NCI-H187 (cell line): ENCODE results near the gene PRKCA.
"Not testable (repeated sequence)": the region's sequence is repeated elsewhere in the genome, so short reads cannot be mapped to it uniquely, and the experiment has no call there.

Source experiments
- DNase-seq, 2 experiments: peaks; one replicate each; lab custom pipeline; 2025; lab: John Stamatoyannopoulos, UW

The PRKCA gene

DNA sequence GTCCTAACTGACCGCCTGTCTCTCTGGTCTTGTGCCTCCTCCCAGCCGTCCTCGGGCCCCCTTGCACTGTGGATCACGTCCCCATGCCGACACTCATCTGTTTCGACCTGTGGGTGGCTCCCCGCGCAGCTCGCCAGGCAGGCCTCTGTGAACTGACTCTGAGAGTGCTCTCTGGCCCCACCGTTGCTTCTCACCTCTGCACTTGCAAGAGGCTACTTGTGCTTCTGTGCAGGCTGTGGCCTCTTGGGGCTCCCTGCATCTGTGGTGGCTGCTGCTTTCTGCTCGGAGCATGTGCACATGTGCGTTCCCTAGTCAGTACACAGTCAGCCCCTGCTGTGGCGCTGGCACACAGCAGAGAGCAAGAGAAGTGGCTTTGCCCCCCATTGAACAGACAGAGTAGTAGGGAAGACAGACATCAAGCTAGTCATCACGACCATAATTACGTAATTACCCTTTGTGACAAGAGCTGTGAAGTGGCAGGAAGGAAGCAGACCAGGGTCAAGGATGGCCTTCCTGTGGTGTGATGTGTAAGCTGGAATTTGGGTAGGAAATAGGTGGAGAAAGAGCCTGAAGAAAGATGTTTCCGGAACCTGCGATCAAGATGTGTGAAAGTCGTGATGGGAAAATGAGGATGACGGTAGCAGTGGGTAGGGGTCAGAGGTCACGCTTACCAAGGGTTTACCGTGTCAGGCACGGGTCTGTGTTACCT lies 276.5 kb downstream of the PRKCA start:
- no peak for DNase-seq

DNA sequence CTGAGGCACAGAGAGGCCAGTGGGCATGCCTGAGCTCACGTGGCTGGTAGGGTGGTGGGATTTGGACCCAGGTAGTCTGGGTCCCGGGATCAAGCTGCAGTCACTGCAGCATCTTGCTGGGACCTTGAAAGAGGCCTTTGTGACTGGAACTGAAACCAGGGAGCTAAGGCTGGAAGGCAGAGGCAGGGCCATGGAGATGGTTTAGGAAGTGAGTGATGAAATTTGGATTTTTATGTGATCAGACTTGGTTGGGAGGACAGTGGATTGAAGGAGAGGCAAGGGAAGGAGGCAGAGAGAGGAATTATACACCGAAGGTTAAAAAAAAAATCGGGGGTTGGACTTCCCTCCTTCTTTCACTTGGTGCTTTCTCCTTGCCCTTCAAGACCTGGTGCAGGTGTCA lies 277.1 kb downstream of the PRKCA start:
- no peak for DNase-seq

DNA sequence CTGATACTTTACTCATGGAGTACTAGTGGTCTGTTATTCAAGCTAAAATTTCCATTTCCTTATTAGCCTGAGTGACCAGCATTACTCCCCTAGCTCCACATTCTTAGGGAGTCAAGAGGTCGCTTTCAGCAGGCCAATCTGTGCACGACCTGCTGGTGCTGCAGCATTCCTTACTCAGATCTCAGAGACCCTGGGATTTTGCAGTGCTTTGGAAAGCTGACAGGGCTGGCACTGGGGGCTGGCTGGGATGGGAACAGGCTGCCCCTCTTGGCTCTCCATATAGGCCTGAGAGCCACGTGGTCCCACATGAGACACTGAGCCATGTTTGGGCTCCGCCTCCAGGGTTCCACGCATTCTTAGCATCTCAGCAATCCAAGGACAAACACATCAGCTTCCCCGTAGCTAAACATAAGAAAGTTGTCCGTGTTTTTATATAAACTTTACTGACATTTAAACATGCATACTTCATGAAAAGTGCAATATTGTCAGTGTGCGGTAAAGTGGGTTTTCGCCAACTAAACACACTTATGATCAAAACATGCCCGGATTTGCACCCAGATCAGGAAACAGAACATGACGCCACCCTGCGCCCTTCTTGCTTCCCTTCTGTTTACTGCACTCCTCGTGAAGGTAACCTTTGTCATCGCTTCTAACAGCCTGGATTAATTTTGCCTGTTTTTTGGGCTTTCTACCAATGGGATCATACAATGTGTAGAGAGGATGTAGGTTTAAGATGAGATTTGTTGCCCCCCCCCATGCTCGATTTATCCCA lies 278.0 kb downstream of the PRKCA start:
- no peak for DNase-seq

DNA sequence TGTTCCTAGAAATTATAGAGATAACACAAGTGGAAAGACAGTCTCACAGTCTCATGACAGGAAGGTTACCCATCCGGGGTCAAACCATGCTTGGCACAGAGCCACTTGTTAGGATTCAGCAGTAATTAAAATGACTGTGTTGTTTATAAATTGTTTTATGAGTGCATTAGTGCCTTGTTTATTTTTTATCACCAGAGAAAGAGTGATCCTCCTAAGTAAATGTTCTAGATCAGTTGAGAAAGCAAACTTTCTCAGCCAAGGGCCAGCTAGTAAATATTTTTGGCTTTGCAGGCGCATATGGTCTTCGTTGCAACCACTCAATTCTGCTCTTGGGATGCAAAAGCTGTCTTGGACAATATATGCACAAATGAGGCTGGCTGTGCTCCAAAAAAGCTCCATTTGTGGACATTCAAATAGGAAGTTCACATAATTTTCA lies 278.6 kb downstream of the PRKCA start:
- no peak for DNase-seq

DNA sequence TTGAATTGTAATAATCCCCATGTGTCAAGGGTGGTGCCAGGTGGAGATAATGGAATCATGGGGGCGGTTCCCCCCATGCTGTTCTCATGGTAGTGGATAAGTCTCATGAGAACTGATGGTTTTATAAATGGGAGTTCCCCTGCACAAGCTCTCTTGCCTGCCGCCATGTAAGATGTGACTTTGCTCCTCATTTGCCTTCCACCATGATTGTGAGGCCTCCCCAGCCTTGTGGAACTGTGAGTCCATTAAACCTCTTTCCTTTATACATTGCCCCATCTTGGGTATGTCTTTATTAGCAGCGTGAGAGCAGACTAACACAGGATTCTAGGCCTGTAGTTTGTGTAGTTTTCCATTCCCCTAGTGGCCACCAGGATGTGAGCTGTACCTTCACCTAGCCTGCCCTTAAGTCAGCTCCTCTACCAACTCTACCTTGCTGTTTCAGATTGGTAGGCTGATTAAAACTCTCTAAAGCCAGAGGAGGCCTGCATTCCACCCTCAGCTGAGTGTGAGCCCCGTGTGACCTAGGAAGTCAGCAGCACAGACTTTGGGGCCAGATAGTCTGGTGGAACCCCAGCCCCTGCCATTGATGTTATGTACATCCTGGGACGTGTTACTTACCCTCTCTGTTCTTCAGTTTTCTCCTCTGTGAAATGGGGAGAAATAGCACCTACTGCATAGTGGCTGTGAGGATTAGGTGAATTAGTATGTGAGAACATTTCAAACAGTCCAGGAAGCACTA lies 280.1 kb downstream of the PRKCA start:
- no peak for DNase-seq

DNA sequence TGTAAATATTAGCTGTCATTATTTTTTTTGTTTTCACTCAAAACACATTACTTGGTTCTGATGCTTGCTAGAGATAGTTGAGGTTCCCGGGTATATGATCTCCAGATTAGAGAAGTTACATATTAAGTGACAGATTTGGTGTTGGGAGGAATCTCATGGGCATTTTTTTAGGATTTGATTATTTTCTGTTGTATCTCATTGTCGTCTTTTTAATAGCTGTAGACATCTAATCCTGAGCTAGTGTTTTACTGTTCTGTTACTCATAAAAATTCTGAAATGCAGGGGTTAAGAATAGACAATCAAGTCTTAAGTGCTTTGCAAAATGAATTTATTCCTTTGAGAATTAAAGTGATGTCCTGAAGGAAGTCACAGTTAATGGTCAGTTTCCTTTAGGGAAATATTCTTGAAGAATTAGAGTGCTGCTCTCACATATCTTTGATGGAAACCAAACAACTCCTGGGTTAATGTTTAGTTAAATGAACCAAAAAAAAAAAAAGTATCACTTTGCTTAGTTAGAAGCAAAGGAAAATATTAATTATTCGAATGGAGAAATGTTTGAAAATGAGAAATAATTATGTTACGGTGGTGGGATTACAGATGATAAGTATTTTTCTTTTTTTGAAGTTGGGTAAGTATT lies 280.8 kb downstream of the PRKCA start:
- no peak for DNase-seq

DNA sequence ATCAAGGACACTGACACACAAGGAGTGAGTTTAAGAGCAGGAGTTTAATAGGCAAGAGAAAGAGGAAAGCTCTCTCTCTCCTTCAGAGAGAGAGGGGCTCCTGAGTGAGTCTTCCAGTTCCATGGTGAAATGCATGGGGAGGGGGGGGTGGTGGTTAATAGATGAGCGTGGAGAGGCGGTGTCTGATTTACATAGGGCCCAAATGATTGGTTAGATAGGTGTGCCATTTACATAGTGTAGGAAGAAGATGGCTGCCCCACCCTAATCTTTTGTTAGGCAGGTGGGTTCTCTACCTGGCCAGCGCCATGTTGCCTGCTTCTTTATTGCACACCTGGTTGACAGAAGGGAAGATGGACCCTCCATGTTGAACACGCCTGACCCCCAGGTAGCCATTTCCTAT lies 282.5 kb downstream of the PRKCA start:
- DNase-seq, result no peak

DNA sequence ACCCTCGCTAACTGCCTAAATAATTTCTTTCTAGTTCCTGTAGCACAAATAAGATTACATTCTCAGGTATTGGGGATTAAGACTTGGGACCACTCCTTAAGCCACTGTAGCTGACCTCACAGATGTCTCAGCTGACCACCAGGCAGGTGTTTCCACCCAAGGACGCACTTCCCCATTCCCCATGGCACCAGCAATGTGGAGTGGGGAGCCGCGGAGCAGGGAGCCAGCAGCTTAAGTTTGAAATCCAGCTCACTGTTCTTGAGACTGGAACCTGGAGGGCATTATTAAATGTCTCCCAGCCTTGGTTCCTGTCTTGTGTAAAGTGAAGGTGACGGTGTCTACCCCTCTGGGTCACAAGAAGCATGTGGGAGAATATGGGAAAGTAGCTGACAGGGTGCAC lies 283.1 kb downstream of the PRKCA start:
- no peak for DNase-seq

DNA sequence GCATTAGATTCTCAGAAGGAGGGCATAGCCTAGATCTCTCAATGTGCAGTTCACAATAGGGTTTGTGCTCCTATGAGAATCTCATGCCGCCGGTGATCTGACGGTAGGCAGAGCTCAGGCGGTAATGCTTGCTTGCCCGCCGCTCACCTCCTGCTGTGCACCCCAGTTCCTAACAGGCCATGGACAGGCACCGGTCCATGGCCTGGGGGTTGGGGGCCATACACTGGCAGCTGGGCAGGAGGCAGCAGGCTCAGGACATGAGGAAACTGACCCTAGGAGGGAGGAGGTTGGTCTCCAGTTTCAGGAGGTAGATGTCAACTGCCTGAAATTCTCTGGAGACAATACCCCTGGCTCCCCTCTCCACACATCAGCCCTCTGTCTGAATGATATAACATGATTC lies 287.5 kb downstream of the PRKCA start:
- DNase-seq, result no peak

DNA sequence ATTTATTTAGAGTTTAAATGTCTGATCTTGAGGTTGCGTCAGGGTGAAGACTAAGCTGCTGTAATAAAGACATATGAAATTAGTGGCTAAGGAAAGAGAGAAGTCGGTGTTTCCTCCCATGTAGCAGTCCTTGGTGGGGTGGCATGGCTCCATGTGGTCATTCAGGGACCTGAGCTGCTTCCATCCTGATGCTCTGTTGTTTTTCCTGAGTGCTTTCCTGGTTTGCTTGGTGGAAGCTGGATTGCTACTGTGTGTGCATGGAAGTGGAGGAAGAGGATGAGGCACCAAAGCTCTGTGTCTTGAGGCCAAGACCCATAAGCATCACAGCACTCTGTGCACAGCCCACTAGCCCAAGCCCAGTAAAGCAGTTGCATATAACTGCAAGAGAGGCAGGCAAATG lies 290.7 kb downstream of the PRKCA start:
- no peak for DNase-seq

DNA sequence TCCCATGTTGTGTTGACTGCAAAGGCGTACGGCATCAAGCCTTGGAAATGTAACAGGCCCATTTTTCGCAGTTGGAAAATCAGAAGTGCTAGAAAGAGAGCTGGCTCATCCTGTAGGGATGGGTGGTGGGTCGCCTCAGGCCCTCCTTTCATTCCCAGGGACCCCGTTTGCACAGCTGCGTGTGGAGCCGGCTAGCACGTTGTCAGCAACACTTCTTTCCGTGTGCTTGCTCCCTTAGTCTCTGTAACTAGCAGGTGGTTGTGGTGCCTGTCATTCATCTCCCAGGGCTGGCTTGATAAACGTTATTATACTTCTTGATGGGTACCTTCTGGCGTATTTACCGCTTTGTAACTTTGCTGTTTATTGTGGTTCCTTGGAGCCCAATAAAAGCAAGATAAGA lies 293.5 kb downstream of the PRKCA start:
- DNase-seq, result no peak

DNA sequence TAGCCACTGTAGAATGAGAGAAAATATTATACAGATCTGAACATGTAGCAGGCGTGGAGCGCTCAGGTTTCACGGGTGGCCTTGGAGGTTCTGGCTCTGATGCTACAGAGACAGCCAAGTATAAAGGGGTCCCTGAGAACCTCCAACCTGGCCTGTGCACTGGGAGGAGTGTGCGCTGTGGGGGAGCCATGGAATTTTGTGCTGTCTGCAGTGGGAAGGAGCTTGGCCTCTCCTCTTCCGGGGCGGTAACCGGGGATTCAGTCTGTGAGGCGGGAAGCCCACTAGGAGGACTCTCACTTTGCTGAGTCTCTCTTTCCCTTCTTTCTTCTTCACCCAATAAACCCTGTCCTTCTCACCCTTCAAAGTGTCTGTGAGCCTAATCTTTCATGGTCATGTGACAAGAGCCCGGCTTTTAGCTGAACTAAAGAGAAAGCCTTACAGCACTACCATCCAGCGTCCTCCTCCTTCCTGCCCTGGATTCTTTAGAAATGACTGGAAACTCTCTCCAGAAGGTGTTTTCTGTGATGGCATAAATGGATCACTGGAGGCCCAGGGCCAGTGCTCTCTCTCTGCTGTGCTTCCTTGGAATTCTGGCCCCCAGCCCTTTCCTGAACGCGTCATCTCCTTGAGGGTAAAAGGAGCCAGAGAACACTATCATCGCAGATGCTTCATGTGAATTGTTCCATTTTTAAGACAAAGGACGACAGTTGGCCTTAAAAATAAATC lies 300.4 kb downstream of the PRKCA start:
- no peak for DNase-seq

DNA sequence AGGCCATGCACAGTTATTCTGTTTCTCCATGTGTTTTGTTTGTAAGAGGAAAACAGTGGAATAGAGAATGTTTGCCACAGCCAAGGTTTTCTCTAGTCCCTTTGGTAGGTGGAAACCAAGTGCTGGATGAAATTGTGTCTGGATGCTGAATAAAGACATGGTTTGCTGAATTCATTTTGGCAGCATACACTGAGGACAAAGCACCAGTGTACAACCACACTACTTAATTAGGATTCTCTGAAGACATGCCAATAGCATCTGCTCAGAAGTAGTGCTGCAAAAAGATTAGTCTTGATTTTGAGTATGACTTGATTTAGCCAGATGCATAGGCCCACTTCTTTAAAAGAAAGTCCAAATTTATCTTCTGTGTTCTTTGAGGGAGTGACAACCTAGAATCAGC lies 302.0 kb downstream of the PRKCA start:
- no peak for DNase-seq

DNA sequence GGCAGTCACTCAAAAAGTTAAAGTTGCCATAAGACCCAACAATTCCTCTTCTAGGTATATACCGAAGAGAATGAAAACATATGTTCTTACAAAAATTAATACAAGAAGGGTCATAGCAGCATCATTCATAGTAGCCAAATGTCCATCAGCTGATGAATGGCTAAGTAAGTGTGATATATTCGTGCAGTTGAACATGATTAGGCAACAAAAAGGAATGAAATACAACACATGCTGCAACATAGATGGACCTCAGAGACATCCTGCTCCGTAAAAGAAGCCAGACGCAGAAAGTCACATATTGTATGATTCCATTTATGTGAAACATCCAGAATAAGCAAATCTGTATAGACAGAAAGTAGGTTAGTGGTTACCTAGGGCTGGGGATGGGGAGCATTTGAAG lies 303.1 kb downstream of the PRKCA start:
- no peak for DNase-seq

DNA sequence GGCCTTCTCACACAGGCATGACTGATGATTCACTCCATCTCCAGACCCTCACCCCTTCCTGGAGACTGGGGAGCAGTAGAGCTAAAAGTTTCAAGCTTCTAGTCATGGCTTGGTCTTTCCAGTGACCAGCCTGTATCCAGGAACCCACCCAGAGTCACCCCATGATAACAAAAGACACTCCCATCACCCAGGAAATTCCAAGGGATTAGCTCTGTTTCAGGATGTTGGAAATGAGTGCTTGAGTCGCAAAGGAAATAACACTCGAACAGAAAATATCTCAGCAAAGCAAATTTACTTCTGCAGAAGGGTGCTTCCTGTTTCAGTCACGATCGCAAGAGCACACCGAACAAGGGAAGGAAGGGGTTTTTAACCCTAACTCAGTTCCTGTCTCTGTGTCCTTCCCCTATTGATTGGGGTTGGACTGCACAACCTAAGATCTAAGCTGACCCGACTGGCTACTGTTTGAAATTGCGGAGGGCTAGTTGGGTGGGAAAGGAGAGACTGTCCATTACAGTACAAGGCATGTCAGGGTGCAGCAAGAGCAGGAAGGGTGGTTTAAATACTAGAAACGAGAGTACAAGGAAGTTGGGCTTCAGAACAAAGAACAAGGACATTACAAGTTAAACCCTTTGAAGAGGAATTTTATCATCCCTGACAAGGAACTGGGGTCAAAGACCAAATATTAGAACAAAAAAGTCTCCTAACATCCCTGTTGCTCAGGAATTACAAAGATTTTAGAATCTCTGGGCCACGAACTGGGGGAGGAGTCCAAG lies 308.1 kb downstream of the PRKCA start:
- DNase-seq, result no peak

DNA sequence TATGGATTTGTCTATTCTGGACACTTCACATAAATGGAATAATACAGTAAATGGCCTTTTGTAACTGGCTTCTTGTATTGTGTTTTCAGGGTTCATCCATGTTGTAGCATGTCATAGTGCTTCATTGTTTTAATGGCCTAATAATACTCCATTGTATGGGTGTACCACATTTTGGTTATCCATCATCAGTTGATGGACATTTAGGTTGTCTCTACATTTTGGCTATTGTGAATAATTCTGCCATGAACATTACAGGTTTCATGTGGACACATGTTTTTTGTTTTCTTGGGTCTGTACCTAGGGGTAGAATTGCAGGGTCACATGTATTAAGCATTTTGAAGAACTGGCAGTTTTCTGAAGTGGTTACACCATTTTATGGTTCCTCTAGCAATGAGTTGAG lies 309.0 kb downstream of the PRKCA start:
- DNase-seq, result no peak

DNA sequence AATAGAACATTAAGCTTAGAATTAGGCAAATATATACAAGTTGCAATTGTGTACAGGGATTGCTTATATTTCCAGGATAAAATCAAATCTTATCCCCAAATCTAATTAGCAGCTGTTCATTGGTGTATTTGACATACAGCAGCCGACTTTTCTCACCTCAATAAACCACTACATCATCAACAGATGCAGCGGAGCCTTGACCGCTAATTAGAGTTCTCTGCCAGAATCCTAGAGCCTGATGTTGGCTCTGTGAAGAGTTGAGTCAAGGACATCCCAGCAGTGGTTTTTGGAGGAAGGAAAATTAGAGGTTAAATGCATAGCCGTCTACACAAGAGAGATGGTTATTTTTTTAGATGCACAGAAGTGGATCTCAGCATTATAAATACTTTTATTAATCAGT lies 310.6 kb downstream of the PRKCA start:
- DNase-seq, result no peak

DNA sequence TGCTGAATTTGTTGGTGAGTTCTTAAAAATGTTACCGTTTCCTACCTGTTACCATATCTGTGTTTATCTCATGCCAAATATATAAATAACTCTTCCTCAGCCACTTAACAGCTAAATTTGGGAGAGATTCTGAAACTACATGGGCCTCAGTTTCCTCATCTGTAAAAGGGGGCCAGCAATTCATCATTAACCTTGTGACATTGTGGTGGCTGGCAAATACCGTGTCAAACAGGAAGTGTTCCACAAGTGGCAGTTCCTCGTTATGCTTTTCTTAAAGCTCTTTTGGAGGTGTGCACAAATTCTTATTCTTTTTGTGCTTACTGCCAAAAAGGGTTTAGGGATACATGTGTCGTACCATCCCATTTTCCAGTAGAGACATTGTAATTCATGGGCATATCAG lies 312.1 kb downstream of the PRKCA start:
- no peak for DNase-seq

DNA sequence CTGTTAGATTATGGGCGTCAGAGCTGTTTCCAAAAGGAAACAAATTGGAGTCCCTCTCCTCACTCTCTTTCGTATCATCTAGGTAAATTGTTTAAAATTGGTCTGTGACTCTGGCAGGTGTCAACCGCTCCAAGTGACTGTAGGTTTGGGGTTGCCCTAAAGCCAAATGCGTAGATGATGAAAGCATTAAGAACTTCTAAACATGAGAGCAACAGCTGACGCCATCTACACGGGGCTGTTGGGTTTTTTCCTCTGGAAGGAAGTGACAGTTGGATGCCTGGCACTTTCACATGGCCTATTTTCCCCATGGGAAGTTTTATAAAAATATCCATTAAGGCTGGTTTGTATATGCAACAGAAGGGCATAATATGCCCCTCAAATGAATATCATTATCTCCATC lies 316.8 kb downstream of the PRKCA start:
- DNase-seq, result no peak

DNA sequence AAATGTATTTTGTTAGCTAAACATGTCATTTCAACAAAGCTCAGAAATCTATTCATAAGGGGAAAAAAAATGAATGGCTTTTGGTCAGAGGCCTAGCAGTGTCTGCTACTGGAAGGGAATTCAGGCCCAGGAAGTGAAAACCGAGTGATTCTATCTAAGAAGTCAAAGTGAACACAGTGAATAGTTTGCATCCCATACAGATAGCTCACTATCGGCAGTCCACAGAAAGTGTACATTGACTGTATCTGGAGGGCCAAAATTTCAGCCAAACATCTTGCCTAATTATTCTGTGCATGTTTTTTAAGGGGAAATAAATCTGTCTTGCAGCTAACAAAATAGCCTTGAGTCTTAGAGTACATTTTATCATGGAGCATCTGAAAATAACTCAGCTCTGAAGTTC lies 318.1 kb downstream of the PRKCA start:
- no peak for DNase-seq

DNA sequence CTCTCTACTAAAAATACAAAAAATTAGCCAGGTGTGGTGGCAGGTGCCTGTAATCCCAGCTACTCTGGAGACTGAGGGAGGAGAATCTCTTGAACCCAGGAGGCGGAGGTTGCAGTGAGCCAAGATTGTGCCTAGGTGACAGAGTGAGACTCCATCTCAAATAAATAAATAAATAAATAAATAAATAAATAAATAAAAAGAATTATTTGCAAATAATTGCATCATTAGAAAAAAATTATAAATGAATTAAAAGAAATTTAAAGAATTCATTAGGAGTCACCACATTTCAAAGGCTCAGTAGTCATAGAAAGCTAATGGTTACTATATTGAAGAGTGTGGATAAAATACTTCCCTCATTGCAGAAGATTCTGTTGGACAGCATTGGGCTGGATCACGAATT lies 322.2 kb downstream of the PRKCA start:
- not testable (repeated sequence) for DNase-seq
